HUES48 (cell line): ENCODE measurements around the gene SAMD7.

Source experiments
- H3K27ac ChIP-seq: one replicate; pipeline ENCODE4 v1.7.0; 2013; ENCODE audit warnings: low read depth, low read length, inconsistent platforms
- H3K27me3 ChIP-seq: 2 replicates; pipeline ENCODE4 v1.6.1; 2013; ENCODE audit warnings: mild to moderate bottlenecking, low read length; ENCODE audit not compliant: control insufficient read depth, insufficient read depth
- H3K36me3 ChIP-seq: 2 replicates; pipeline ENCODE4 v1.6.1; 2013; ENCODE audit warnings: low read length; ENCODE audit not compliant: control insufficient read depth, insufficient read depth
- H3K4me1 ChIP-seq: 2 replicates; pipeline ENCODE4 v1.6.1; 2013; ENCODE audit warnings: mild to moderate bottlenecking, low read length; ENCODE audit not compliant: control insufficient read depth, insufficient read depth
- H3K4me3 ChIP-seq: 2 replicates; pipeline ENCODE4 v1.5.1; 2013; ENCODE audit warnings: mild to moderate bottlenecking, low read depth, low read length
- H3K9ac ChIP-seq: 2 replicates; pipeline ENCODE4 v1.6.1; 2013; ENCODE audit warnings: mild to moderate bottlenecking, low read depth, low read length, moderate library complexity
- H3K9me3 ChIP-seq: 2 replicates; pipeline ENCODE4 v1.6.1; 2013; ENCODE audit warnings: low read length; ENCODE audit not compliant: control insufficient read depth, insufficient read depth

Gene SAMD7, protein sequence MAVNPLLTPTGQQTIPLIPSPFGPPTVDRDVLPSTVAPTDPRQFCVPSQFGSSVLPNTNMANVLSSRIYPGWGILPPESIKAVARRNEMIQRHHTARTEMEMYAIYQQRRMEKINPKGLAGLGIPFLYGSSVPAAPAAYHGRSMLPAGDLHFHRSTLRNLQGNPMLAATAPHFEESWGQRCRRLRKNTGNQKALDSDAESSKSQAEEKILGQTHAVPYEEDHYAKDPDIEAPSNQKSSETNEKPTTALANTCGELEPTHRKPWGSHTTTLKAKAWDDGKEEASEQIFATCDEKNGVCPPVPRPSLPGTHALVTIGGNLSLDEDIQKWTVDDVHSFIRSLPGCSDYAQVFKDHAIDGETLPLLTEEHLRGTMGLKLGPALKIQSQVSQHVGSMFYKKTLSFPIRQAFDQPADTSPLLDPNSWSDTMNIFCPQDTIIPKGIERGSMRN

DNA sequence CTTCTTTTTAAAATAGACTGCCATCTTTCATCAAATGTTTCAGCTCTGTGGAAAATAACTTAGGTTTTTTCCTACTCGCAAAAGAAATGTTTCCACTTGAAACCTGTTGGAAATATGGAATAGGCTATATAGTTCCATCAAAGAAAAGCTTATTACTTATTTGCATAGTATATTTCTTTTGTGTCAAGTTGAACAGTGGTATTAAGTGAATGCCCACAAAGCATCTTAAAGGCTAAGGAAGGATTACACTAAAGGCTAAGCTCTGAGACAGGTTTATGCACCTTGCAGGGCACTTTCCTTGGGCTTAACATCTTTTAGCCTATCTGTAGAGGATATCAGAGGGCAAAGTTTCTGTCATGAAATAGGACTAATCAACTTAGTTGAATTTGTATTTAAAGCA lies at the start of gene SAMD7:
SAMD7 (plus strand) TSS at position 301 of the 400 bp plus-strand sequence. CDS start 7,927 bp downstream, outside the sequence.
- no peaks in the 10 kb centered on the region for H3K27me3 ChIP-seq
- peaks cover 11% of the 10 kb centered on the region for H3K4me1 ChIP-seq
- H3K4me3 ChIP-seq: no peak within 1 kb of the TSS
- H3K9ac ChIP-seq: no peak within 1 kb of the TSS
- H3K27ac ChIP-seq: no peak within 1 kb of the TSS
- no peaks in the 10 kb centered on the region for H3K9me3 ChIP-seq
- no peaks in the 10 kb centered on the region for H3K36me3 ChIP-seq

DNA sequence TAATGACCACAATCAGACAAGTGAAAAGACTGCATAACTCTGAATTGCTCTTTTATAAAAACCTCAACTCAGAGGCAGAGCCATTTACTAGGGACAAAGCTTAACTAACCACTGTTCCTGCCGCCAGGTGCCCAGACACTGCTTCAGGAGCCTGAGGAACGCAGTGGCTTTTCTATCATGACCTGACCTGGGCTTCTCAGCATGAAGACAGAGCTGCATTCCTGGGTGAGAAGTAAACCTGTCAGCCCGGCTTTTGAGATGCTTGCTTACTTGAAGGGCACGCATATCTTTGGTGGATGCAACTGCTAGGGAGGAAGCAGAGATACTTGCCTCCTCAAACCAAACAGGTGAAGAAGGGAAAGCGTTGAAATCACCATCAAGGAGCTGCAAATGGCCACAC lies 49.5 kb upstream of the SAMD7 start:
- Histone ChIP-seq H3K4me3 (no peak overlapping the region), H3K9ac (no peak overlapping the region), H3K27ac (peak overlapping the region; percentile 5), H3K27me3 (no peaks in the 10 kb centered on the region), H3K9me3 (no peaks in the 10 kb centered on the region), H3K36me3 (no peaks in the 10 kb centered on the region), H3K4me1 (peaks cover 5% of the 10 kb centered on the region; the same call in 1 of the 2 replicates)

DNA sequence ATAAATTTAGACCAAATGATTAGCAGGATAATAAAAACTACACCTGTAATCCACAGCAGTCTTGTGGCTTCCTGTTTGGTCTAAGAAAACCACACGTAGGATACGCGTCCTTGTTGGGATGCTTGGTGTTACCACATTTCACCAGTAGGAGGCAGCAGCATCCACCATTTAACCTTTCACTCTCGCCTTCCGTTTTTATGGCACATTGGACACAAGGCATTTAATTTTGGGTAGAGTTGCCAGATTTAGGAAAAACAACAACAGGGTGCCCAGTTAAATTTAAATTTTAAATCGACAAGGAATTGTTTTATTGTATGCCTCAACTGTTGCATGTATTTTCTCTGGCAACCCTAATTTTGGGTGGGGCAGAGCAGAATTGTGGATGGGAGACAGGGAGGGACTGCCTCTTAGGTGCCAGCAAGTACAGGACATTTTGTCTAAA lies 47.9 kb upstream of the SAMD7 start:
- Histone ChIP-seq H3K9ac (no peak overlapping the region), H3K4me3 (no peak overlapping the region), H3K27ac (no peak overlapping the region), H3K9me3 (no peaks in the 10 kb centered on the region), H3K27me3 (no peaks in the 10 kb centered on the region), H3K36me3 (no peaks in the 10 kb centered on the region), H3K4me1 (peaks cover 5% of the 10 kb centered on the region; the same call in 1 of the 2 replicates)

DNA sequence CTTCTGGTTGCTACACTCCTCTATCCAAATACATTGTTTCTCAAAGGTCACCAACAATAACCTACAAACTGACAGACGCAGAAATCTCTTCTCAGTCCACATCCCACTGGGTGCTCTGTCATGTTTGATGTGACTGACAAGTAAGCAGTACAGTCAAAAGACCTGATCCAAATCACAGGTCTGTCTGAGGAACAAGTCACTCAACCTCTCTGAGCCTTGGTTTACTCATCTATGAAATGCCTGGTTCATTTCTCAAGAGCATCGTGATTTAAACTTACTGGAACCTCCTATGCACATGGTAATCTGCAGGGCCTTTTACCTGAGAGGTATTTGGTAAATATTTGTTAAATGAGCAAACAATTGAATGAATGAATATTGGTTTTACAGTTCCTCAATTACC lies 47.1 kb upstream of the SAMD7 start:
- Histone ChIP-seq H3K9ac (no peak overlapping the region), H3K27ac (no peak overlapping the region), H3K36me3 (no peaks in the 10 kb centered on the region), H3K9me3 (no peaks in the 10 kb centered on the region), H3K4me3 (no peak overlapping the region), H3K27me3 (no peaks in the 10 kb centered on the region), H3K4me1 (peaks cover 5% of the 10 kb centered on the region; the same call in 1 of the 2 replicates)

DNA sequence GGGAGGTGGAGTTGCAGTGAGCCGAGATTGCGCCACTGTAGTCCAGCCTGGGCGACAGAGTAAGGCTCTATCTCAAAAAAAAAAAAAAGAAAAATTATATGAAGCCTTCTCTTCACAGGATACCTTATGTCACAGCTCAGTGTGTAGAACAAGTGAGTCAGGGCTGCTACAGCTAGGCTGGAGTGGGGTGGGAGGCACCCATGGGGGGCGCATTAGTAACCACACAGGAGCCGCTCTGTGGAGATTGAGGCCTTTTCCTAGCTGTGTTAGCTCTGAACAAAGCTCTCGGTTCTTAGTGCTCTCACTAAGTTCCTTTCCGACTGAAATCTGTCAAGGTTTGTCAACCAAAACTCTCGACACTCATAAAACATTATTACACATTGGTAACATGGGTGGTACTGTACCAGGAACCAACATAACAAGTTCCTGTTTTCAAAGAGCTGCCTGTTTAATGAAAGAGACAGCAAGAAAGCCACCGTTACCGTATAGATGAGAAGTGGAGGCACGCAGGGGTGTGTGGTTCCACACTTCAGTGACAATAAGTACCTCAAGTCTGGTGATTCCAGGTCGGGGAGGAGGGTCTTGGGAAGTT lies 46.1 kb upstream of the SAMD7 start:
- Histone ChIP-seq H3K27me3 (no peaks in the 10 kb centered on the region), H3K27ac (no peak overlapping the region), H3K9ac (no peak overlapping the region), H3K9me3 (no peaks in the 10 kb centered on the region), H3K4me3 (no peak overlapping the region), H3K36me3 (no peaks in the 10 kb centered on the region), H3K4me1 (peaks cover 12% of the 10 kb centered on the region)

GRCh38 chr3:169867584-169868210 lies 43.7 kb upstream of the SAMD7 start:
- H3K9me3 ChIP-seq: no peaks in the 10 kb centered on the region
- no peaks in the 10 kb centered on the region for H3K36me3 ChIP-seq
- peaks cover 8% of the 10 kb centered on the region; the same call in 1 of the 2 replicates for H3K4me1 ChIP-seq
- H3K27ac ChIP-seq: no peak overlapping the region
- no peak overlapping the region for H3K4me3 ChIP-seq
- no peaks in the 10 kb centered on the region; the same call in 1 of the 2 replicates for H3K27me3 ChIP-seq
- no peak overlapping the region for H3K9ac ChIP-seq

GRCh38 chr3:169868369-169868768 lies 43.0 kb upstream of the SAMD7 start:
- H3K9ac ChIP-seq: no peak overlapping the region
- H3K27me3 ChIP-seq: no peaks in the 10 kb centered on the region; the same call in 1 of the 2 replicates
- H3K4me1 ChIP-seq: peaks cover 8% of the 10 kb centered on the region; the same call in 1 of the 2 replicates
- no peaks in the 10 kb centered on the region for H3K36me3 ChIP-seq
- no peaks in the 10 kb centered on the region for H3K9me3 ChIP-seq
- H3K27ac ChIP-seq: no peak overlapping the region
- no peak overlapping the region for H3K4me3 ChIP-seq

DNA sequence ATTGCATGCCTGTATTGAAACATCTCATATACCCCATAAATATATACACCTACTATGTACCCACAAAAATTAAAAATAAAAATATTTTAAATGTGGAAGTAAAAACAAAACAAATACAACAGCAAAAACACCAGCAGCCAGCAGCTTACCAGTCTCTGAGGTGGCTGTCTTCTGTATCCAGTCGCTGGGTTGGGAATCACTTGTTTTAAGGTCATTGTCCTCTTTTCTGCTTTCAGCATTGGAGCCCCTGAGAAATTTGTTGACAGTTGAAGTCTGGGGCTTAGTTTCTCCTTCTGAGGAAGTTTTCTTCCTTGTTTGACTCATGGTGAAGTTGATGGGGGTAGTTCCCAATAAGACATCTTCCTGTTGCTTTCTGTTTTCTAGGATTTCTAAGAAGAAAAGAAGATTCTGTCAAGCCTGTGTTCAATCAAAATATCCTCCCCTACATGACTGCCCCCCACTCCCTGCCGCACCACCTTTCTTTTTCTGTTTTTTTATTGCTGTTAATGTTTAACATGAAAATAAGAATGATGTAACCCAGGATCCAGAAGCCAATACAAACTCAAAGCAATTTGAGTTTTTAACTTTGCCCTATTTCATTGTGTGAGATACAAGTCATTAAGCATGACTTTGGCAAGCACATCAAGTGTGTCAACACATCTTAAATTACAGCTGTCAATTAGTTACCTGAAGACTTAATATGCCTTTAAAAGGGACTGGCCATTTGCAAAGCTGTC lies 41.7 kb upstream of the SAMD7 start, which contains the start of gene LRRC31:
LRRC31 (minus strand) TSS at position 452 of the 737 bp plus-strand sequence; CDS start at position 324, 128 bp downstream.
- H3K4me3 ChIP-seq: no peak within 1 kb of the TSS
- H3K9me3 ChIP-seq: no peaks in the 10 kb centered on the region
- H3K4me1 ChIP-seq: peaks cover 8% of the 10 kb centered on the region; the same call in 1 of the 2 replicates
- no peaks in the 10 kb centered on the region for H3K36me3 ChIP-seq
- H3K9ac ChIP-seq: no peak within 1 kb of the TSS
- H3K27ac ChIP-seq: no peak within 1 kb of the TSS
- H3K27me3 ChIP-seq: no peaks in the 10 kb centered on the region; the same call in 1 of the 2 replicates

- H3K9me3 ChIP-seq: no peaks in the 10 kb centered on the region
- H3K4me1 ChIP-seq: peaks cover 8% of the 10 kb centered on the region; the same call in 1 of the 2 replicates
- H3K36me3 ChIP-seq: no peaks in the 10 kb centered on the region
- H3K4me3 ChIP-seq: no peak overlapping the region
- H3K27ac ChIP-seq: no peak overlapping the region
- no peaks in the 10 kb centered on the region; the same call in 1 of the 2 replicates for H3K27me3 ChIP-seq
- no peak overlapping the region for H3K9ac ChIP-seq
Observed at GRCh38 chr3:169871129-169871886, 40.1 kb upstream of the SAMD7 start.
